Posterior vena cava (tissue), 2 donors: ENCODE results near the gene CWC25. TPM values are rescaled to one million over a fixed set of nuclear protein-coding genes. Genes with fewer than 3 reads are reported as not detected.

ENCODE experiments used
- DNase-seq: peaks from one replicate; pipeline ENCODE4 v3.0.0-alpha.2; 2020; ENCODE audit warnings: low spot score
- intact Hi-C, 2 donors: fragments of 100-400 bp; cut with DNase I; formaldehyde crosslinking; loops; one replicate each; pipeline versions ENCODE4 v1.14.1 to v1.14.2; 2022 to 2023
- long read RNA-seq, 2 donors: library from polyadenylated mRNA; unstranded; transcript quantifications; one replicate each; pipeline ENCODE4 v2.0.0, GENCODE V29; 2020 to 2021
- total RNA-seq, 2 donors: library from RNA; stranded (reverse); fragmentation: NEBNext Ultra II Directional; extraction: Animal tissue kit (Norgen Biotek cat#: 25700); gene quantifications; one replicate each; pipeline ENCODE4 v1.2.1, GENCODE V29; 2021
- donor health status: DM: yes; HTN: yes; CAD: no.
- donor health status: DM: yes; HTN: yes; CAD: no.

Gene CWC25
- 10 to 100 TPM; 13.6 to 14.9 TPM for total RNA-seq
- long read RNA-seq, donor 1, transcript CWC25-202 (10 exons, 3,234 nt), result major isoform, 7 of 11 reads
- long read RNA-seq, donor 1, partial matches to known transcripts, result 1 of 11 reads
- long read RNA-seq, donor 1, other reads (novel, unspliced or antisense), result 2 of 11 reads
- long read RNA-seq, donor 2, partial matches to known transcripts, result 4 of 7 reads
- long read RNA-seq, donor 2, other reads (novel, unspliced or antisense), result 1 of 7 reads

DNA sequence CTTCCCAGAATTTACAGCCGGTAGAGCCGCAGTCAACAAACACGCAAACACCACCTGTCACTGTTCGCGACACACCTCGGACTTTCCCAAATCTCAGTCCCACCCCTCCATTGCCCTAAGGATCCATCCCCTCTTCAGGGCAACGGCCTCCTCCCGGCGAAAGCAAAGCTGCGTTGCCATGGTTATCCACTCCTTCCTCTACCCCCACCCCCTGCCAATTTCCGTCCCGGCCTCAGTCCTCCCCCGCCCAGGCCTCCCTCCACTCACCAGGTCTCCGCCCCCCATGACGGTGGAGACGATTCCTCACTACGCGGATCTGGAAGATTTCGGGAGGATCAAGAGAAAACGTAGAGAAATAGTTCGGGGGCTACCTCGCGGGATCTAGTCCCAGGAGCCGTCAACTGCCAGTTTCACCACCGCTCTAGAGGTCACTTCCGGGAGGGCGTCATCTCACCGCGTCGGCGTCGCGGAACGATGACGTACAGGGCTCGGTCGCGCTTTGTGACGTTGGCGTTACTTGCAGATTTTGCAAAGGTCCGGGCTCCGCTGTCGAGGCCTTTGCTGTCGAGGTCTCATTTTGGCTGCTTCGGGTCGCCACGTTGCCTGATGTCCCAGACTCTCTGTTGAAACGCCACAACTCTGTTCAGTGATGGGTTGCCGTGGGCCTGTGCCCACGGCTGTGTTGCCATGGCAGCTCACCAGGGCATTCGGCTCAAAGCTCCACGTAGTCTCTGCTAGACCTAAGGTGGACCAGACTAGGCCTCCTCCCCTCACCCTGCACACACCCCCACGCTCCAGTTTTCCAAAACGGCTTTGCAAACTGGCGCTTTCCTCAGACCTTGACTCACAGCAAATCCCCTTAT, at the start of gene CWC25:
CWC25 (minus strand) TSS at position 423 of the 863 bp plus-strand sequence; CDS start at position 285, 138 bp downstream.
- peak; percentile 98 for DNase-seq
- intact Hi-C loops, result no loop called here

DNA sequence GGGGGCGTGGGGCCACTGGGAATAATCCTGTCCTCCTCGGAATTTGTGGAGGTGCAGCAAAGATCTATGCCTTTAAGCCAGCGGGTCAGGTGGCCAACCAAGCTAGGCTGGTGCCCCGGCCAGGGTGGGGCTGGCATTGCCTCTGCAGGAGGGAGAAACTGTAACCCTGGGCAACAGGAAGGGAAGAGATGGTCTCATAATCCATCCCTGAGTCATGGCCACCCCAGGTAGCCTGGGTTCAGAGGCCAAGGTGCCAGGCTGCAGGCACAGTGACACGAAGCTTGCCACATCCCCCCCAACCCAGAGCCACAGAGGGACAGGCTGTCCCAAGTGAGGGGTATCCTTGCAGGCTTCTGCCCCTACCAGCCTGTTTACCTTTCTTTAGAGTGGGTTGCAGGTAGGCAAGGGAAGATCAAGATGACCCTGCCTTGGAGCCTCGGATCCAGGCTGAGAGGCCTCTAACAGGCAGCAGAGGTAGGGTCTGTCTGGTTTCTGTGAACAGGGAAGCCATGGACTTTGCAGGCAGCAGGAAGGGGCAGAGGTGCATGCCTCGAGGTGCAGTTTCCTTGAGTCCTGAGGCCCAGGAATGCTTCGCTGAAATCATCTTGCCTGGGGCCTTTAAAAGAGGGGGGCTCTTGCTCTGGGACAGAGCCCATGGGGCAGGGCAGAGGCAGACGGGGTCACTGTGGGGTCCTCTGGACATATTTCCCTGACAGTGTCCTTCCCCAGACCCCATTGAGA, 48.7 kb upstream of the CWC25 start:
- intact Hi-C loops, result loop anchor here in 1 of 2 donors (5.0 kb wide), 1 partner anchor 48 kb away; no protein-coding TSS in a partner anchor
- DNase-seq, result no peak

DNA sequence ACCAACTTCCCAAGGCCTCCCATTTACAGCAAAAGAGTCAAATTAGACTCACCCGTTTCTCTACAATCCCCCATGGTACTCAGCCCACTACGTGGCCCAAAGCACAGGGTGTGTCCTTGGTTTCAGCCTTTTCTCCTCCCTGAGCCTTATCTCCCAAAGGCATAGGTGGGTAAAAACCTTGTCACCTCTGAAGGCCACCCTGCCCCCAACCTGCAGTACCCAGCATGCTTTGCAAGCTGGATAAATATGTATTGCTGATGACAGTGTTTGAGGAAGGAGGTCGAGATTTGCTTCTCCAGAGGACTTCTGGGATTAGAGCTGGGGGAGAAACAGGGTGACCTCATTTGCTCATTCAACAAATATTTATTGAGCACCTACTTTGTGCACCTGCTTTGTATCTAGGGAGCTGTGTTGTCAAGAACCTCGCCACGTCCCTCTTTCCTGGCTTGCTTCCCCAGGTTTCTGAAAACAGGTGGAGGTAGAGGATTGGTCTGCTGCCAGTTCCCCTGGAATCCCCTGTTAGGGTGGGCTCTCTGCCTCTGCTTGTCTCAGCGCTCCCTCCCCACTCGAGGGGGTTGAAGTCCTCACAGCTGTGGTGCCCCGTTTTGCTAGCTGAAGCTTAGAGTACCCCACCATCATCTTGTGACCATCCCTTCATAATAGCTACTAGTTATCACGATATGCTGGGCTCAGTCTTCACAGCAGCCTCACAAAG, 47.7 kb upstream of the CWC25 start:
- DNase-seq, result no peak
- intact Hi-C loops, result loop anchor here in 1 of 2 donors (5.0 kb wide), 1 partner anchor 49 kb away; no protein-coding TSS in a partner anchor

DNA sequence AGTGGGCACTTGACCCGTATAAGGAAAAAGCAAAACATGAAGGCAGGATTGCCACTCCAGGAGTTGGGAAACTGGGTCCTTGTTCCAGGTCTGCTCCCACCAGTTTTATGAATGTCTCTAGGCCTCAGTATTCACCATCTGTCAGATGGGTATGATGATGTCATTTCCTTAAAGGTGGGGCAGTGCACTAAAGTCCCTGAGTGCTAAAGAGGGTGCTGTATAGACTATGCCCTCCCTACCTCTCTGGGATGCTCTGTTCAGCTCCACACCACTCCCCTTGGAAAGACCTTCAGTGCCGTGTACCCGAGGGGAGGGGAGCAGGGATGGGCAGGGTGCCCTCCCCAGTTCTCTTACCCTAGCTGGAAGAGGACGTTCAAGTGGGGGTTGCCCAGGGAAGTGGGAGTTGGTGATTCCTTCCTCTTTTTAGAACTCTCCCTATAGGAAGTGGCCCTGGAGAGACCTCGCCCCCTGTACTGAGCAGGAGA, 46.9 kb upstream of the CWC25 start:
- no peak for DNase-seq
- intact Hi-C loops, result loop anchor here in 1 of 2 donors (5.0 kb wide), 1 partner anchor 50 kb away; no protein-coding TSS in a partner anchor

DNA sequence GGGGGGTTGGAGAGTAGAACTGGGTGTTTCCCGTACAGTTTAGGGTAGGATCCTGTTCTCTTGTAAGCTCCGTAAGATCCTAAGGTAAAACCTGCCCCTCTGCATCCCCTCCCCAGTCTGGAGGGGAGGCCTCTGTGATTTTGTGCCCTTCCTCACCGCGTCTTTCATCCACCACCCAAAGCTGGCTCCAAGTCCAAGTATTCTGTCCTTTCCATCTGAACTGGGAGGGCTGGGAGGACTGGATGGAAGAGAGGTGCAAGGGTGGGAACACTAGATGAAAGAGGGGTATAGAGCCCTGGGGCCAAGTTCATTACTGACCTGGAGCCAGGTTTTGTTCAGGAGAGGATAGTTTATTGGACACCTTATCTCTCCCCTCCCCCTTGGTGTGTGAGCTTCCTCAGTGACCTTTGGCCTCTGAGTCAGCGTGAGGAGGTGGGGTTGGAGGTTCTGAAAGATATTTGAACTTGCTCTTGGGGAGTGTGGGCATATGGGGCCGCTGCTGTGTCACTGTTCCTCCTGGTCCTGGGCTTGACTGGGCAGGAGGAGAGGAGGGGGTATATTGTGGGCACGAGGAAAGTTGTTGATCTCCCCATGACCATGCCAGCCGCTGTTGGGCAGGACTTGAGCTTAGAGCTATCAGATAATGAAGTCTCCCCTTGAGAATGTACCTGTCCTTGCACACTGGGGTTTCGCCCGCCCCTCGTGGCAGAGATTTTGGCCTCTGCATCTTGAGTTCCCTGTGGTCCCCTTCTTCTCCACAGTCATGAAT, 46.3 kb upstream of the CWC25 start:
- DNase-seq, result peak; percentile 91
- intact Hi-C loops, result loop anchor here in 1 of 2 donors (5.0 kb wide), 1 partner anchor 51 kb away; no protein-coding TSS in a partner anchor

DNA sequence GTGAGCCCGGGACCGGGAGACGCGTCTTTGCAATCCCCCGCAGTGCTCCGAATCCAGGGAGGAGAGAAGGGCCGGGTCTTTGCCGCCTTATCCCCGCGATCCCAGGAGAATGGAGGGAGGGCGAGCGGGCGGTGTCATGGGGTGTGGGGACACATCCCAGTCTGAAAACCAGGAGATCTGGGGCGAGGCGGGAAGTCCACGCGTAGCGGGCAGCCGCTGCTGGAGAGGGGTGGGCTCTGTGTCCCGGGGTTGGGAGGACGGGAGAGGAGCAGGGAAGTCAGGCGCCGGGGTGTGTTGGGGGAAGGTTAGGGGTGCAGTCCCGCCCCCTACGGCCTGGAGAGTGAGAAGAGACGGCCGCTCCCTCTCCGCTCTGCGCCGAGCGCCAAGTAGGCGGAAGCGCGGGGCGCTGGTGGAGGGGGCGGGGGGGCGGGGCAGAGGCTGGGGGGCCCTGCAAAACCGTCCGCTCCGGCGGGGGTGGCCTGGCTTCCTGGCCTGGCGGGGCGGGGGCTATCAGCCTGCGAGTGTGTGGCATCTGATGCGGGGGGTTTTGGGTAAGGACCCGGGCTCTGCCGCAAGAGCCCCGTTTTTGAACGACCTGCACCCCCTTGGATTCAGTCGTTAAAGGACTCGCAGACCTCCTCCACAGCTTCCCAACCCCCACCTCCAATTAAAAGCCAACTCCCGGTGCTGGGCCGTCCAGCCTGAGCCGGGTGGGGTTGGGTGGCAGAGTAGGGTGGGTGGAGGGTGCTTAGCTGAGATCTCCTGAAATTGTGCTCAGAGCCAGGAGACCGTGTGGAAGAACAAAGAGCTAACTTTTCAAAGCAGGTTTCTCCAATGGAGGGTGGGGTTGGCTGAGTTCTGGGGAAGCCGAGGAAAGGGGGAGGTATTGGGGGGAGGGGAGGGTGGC, 45.4 kb upstream of the CWC25 start:
- intact Hi-C loops, result loop anchor here in 1 of 2 donors (5.0 kb wide), 1 partner anchor 52 kb away; no protein-coding TSS in a partner anchor
- DNase-seq, result peak; percentile 92

DNA sequence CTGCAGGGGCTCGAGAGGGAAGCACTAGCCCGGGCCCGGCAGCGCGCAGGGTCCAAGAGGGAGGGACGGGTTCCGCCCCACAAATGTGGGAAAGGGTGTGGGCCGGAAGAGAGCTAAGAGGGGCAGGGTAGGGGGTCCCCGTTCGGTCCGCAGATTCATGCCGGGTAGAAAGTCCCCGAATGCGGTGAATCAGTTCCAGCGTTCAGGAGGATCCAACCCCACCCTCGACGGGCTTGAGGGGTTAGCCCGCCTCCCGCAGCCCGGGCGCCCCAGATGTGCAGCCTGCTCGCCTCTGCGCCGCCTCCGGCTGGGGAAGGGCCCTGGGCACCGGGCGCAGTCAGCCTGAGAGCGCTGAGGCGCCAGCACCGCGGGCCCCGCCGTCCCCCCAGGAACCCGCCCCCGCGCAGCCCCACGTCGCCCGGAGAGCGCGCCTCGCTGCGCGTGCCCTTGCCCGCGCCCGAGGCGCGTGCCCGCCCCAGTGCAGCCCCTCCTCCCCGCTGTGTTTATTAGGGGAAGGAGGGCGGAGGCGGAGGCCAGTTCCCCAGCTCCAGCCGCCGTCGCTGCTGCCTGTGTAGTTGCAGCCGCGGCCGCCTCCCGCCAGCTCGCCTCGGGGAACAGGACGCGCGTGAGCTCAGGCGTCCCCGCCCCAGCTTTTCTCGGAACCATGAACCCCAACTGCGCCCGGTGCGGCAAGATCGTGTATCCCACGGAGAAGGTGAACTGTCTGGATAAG, 44.6 kb upstream of the CWC25 start, which contains the start of gene LASP1:
LASP1 (plus strand) TSS at position 533 of the 733 bp plus-strand sequence; CDS start at position 665, 132 bp downstream.
- peak; percentile 96 for DNase-seq
- intact Hi-C loops, result loop anchor here in 1 of 2 donors (5.0 kb wide), 1 partner anchor 53 kb away; no protein-coding TSS in a partner anchor

DNA sequence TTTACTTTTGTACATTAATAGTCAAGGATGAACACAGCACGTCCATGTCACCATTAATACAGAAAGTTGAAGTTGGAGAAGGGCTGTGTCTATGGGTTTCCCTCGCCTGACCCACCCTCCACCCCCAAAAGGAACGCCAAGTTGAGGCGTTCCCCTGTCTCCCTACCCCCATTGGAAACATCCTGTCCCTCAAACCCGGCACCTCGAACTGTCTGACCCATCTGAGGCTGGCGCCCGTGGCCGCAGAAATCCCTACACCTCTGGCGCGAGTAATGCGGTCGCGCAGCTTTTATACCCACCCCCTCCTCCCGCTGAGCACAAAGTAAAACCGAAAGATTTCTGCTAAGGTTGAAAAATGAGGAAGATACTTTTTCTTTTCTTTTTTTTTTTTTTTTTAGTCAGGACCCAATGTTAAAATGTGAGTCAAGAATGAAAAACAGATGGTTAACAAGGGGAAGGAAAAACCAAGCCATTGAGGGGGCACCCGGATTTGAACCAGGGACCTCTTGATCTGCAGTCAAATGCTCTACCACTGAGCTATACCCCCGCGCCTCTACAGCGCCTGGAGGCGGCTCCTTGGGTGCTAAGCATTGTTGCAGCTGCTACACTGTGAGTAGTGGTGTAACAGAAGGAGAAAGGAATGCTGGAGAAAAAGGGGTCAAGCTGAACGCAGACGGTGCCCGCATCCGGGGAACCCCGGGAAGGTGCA, 43.9 kb upstream of the CWC25 start:
- DNase-seq, result peak; percentile 96
- intact Hi-C loops, result no loop called here

DNA sequence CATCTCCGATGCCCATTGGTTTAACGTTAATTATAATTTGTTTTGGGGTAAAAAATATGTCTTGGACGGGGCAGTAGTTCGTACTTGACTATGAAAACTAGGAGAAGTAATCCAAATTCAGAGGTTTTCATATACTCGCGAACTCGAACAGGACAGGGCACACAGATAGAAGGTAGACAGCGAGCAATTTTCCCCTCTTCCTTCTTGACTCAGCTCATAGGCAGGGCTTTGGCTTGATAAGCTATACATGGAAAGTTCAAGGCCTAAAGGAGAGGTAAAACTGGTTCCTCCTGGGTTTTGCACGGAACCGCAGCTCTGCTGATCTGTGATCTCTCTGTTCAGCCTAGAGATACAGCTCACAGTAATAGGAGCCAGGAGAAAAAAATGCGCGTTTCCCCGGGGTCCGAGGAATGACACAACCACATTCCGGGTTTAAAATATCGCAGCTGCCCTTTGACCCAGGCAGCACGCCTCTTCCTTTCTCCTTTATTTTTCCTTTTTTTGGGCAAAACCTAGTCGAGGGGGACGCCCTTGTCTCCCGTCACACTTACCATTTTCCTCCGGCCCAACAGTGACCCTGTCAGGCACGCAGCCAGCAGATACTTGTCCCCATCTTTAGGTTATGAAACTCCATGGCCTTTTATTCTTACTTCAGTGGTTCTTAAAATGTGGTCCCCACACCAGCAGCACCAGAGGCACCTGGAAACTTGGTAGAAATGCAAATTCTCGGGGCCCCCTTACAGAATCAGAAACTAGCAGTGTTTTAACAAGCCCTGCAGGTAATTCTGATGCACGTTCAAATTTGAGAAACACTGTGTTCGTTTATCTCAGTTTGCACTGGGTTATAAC, 43.1 kb upstream of the CWC25 start:
- DNase-seq, result peak; percentile 93
- intact Hi-C loops, result no loop called here

DNA sequence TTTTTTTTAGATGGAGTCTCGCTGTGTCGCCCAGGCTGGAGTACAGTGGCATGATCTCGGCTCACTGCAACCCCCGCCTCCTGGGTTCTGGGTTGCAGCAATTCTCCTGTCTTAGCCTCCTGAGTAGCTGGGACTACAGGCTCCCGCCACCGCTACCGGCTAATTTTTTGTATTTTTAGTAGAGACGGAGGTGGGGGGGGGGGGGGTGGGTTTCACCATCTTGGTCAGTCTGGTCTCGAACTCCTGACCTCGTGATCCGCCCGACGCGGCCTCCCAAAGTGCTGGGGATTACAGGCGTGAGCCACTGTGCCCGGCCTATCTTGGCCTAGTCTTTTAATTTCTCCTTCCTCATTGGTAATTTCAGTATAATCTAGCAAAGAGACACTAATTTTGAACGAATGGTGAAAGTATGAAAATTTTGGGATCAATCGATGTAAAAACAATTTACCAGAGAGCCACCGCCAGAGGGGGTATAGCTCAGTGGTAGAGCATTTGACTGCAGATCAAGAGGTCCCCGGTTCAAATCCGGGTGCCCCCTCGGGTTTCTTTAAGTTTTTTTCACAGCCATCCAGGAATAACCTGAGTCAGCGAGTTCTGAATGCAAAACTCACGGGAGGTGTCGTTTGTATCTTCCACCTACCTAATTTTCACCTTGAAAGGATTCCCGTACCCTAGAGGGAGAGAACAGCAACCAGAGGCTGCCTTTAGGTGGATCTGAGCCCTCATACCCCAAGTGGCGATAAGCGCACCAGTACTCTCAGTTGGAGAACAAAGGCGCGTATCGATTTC, 42.3 kb upstream of the CWC25 start:
- intact Hi-C loops, result no loop called here
- DNase-seq, result no peak

DNA sequence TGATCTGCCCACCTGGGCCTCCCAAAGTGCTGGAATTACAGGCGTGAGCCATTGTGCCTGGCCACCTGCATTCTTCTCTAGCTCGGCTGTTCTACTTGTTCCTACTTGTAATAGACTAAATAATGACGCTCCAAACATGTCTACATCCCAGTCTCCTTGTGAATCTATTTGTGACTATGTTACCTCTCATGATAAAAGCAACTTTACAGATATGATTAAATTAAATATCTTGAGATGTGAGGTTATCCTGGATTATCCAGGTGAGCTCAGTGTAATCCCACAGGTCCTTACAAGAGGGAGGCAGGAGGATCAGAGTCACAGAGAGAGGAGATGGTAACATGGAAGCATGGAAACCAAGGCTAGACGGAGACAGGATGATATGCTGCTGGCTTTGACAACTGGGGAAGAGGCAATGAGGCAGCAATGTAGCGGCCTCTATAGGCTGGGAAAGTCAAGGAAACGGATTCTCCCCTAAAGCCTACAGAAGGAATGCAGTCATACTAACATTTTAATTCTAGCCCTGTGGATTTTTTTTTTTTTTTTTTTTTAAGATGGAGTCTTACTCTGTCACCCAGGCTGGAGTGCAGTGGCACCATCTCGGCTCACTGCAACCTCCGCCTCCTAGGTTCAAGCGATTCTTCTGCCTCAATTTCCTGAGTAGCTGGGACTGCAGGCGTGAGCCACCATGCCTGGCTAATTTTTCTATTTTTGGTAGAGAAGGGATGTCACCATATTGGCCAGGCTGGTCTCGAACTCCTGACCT, 39.7 kb upstream of the CWC25 start:
- no peak for DNase-seq
- intact Hi-C loops, result no loop called here

DNA sequence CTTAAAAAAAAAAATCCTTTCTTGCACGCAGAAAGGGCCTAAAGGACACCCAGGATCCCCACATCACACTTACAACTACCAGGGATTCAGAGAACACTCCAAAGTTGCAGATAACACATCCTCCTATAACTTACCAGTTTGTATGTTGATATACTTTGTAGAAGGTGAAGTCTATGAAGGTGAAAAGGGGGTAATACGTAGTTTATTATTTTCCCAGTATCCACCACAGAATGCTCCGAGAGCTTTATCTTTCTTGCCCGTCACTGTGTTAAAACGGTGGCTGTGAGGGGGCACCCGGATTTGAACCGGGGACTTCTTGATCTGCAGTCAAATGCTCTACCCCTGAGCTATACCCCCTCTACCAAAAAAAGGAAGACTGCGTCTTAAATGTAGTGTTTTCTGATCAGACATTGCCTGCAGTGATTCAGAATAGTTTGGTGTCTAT, 36.3 kb upstream of the CWC25 start:
- intact Hi-C loops, result no loop called here
- DNase-seq, result no peak

DNA sequence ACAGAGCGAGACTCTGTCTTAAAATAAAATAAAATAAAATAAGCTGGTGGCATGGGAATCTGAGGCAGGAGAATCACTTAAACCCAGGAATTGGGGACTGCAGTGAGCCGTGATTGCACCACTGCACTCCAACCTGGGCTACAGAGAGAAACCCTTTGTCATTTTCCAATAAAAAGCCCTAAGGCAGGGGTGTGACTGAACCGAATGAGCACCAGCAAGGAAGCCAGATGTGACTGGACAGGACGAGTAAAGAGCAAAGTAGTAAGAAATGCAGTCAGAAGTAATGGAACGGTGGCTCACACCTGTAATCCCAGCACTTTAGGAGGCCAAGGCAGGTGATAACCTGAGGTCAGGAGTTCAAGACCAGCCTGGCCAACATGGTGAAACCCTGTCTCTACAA, 32.1 kb upstream of the CWC25 start:
- no peak for DNase-seq
- intact Hi-C loops, result no loop called here
